Thyroid gland (tissue), 4 donors: Measurements from ENCODE around the gene B4GALNT4. TPM values are rescaled to one million over a fixed set of nuclear protein-coding genes. Genes with fewer than 3 reads are reported as not detected.

ENCODE experiments used
- DNase-seq, 2 donors: peaks; one replicate each; pipeline ENCODE4 v3.0.0-alpha.2; 2019
- H3K27ac ChIP-seq, 3 donors: fragments of 200-600 bp; sonication (generic); 1 replicate in 2 of 3; 2 replicates in 1 of 3; pipeline ENCODE4 v1.5.1; 2016 to 2019; ENCODE audit warnings: mild to moderate bottlenecking in 1 of 3, moderate library complexity in 1 of 3
- H3K27me3 ChIP-seq: fragments of 200-600 bp; sonication (generic); one replicate; pipeline ENCODE4 v1.5.1; 2019
- H3K36me3 ChIP-seq, 2 donors: fragments of 200-600 bp; sonication (generic); one replicate each; pipeline ENCODE4 v1.5.1; 2016 to 2019
- H3K4me1 ChIP-seq, 2 donors: fragments of 200-600 bp; sonication (generic); one replicate each; pipeline ENCODE4 v1.5.1; 2017 to 2019
- H3K4me3 ChIP-seq, 3 donors: fragments of 200-600 bp; sonication (generic); replicated peaks in 1 of 3; 1 replicate in 2 of 3; 2 replicates in 1 of 3; pipeline ENCODE4 v1.5.1; 2016; ENCODE audit warnings: mild to moderate bottlenecking in 1 of 3
- H3K9me3 ChIP-seq: fragments of 200-600 bp; sonication (generic); one replicate; pipeline ENCODE4 v1.5.1; 2017
- POLR2A ChIP-seq, 2 donors: fragments of 450-650 bp; IDR thresholded peaks; one replicate each; pipeline ENCODE4 v1.6.1; 2017; ENCODE audit warnings: antibody characterized with exemption in 2 of 2, mild to moderate bottlenecking in 2 of 2, moderate library complexity in 1 of 2
- WGBS, 2 donors: methylation state at CpG; one replicate each; pipeline ENCODE4 v1.1.5; 2017; 5-methylcytosine and 5-hydroxymethylcytosine counted together
- intact Hi-C: fragments of 100-400 bp; cut with DNase I; formaldehyde crosslinking; loops from one replicate; pipeline ENCODE4 v1.15.1; 2023
- total RNA-seq, 4 donors: library from RNA; depleted of rRNA; stranded (reverse); fragments of >200 nt; gene quantifications; one replicate each; pipeline ENCODE4 v1.2.3, GENCODE V29; 2016
- TF ChIP-seq, protein P1 (sequence below), 6 experiments: fragments of 200-600 bp in 3 of 6; fragments of 450-650 bp in 3 of 6; sonication (generic) in 3 of 6; IDR thresholded peaks; one replicate each; pipeline ENCODE4 v1.5.1; 2016 to 2019; ENCODE audit warnings: antibody characterized with exemption in 6 of 6, mild to moderate bottlenecking in 2 of 6, inconsistent platforms in 1 of 6, moderate library complexity in 1 of 6

The B4GALNT4 gene
- total RNA-seq, 4 donors from 2014 or later, result 0.98 to 1.2 TPM; not detected in 2

- Histone ChIP-seq H3K4me3 (no peak overlapping the region), H3K27ac (no peak overlapping the region), H3K36me3 (no peaks in the 10 kb centered on the region), H3K27me3 (no peaks in the 10 kb centered on the region), H3K4me1 (no peaks in the 10 kb centered on the region), H3K9me3 (no peaks in the 10 kb centered on the region)
- WGBS, 2 donors, result 92 to 93% methylated on average over 23 to 30 of the region's 35 CpGs
- no peak for TF ChIP-seq POLR2A (IDR thresholded peaks at IDR 0.05)
- TF ChIP-seq, protein P1, sequence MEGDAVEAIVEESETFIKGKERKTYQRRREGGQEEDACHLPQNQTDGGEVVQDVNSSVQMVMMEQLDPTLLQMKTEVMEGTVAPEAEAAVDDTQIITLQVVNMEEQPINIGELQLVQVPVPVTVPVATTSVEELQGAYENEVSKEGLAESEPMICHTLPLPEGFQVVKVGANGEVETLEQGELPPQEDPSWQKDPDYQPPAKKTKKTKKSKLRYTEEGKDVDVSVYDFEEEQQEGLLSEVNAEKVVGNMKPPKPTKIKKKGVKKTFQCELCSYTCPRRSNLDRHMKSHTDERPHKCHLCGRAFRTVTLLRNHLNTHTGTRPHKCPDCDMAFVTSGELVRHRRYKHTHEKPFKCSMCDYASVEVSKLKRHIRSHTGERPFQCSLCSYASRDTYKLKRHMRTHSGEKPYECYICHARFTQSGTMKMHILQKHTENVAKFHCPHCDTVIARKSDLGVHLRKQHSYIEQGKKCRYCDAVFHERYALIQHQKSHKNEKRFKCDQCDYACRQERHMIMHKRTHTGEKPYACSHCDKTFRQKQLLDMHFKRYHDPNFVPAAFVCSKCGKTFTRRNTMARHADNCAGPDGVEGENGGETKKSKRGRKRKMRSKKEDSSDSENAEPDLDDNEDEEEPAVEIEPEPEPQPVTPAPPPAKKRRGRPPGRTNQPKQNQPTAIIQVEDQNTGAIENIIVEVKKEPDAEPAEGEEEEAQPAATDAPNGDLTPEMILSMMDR (IDR thresholded peaks at IDR 0.05), result no peak
- DNase-seq, result no peak
- intact Hi-C loops, result no loop called here
These were observed 10.8 kb downstream of the B4GALNT4 start for GRCh38 chr11:380095-380480.

DNA sequence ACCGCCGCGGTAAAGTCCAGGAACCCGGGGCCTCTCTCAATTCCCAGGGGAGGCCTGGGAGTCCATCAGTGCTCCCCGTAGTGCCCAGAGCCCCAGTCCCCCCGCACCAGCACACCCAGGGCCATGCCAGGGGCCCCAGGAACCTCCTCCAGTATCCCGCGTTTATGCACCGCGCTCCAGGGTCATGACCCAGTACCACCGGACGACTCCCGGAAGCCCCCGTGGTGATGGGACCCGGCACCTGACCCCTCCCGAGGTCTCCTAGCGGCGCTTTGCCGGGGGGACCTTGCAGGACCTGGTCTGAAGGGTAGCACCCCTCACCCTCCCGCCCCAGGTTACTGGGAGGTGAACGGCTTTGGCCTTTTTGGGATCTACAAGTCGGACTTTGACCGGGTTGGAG, 11.2 kb downstream of the B4GALNT4 start:
- no peaks in the 10 kb centered on the region for H3K9me3 ChIP-seq
- intact Hi-C loops, result no loop called here
- DNase-seq, result no peak
- no peaks in the 10 kb centered on the region for H3K4me1 ChIP-seq
- no peaks in the 10 kb centered on the region for H3K36me3 ChIP-seq
- TF ChIP-seq POLR2A (IDR thresholded peaks at IDR 0.05), result no peak
- TF ChIP-seq, protein P1 (IDR thresholded peaks at IDR 0.05), result no peak
- WGBS, 2 donors, result 95 to 97% methylated on average over 21 to 23 of the region's 23 CpGs
- no peaks in the 10 kb centered on the region for H3K27me3 ChIP-seq
- H3K27ac ChIP-seq, result no peak overlapping the region
- H3K4me3 ChIP-seq, result no peak overlapping the region

DNA sequence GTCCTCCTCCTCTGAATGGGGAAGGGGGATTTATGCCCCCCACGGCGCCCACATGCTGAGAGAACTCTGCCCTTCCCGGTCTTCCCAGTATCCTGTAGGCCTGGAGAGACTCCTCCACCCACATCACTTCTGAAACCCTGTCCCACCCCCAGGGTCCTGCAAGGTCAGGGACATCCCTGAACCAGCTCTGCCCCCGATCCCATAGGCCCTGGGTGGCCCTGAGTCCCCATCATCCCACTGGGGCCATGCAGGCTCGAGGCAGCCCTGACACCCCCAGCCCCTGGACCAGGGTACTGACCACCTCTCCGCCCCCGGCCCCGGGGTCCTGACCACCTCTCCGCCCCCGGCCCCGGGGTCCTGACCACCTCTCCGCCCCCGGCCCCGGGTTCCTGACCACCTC, 11.7 kb downstream of the B4GALNT4 start:
- TF ChIP-seq, protein P1 (IDR thresholded peaks at IDR 0.05), result no peak
- TF ChIP-seq POLR2A (IDR thresholded peaks at IDR 0.05), result no peak
- whole genome bisulfite sequencing, 2 donors, result 90 to 93% methylated on average over 6 to 11 of the region's 14 CpGs
- intact Hi-C loops, result no loop called here
- Histone ChIP-seq H3K4me1 (no peaks in the 10 kb centered on the region), H3K4me3 (no peak overlapping the region), H3K9me3 (no peaks in the 10 kb centered on the region), H3K27me3 (no peaks in the 10 kb centered on the region), H3K27ac (no peak overlapping the region), H3K36me3 (no peaks in the 10 kb centered on the region)
- no peak for DNase-seq

GRCh38 chr11:381501-382072, 12.3 kb downstream of the B4GALNT4 start:
- Histone ChIP-seq H3K4me3 (no peak overlapping the region), H3K36me3 (no peaks in the 10 kb centered on the region), H3K27ac (no peak overlapping the region), H3K27me3 (no peaks in the 10 kb centered on the region), H3K9me3 (no peaks in the 10 kb centered on the region), H3K4me1 (no peaks in the 10 kb centered on the region)
- intact Hi-C loops, result no loop called here
- no peak for DNase-seq
- TF ChIP-seq, protein P1 (IDR thresholded peaks at IDR 0.05), result no peak
- TF ChIP-seq POLR2A (IDR thresholded peaks at IDR 0.05), result no peak
- 66 to 85% methylated on average over 12 to 15 of the region's 35 CpGs for WGBS, 2 donors

- Histone ChIP-seq H3K27me3 (no peaks in the 10 kb centered on the region), H3K36me3 (no peaks in the 10 kb centered on the region), H3K4me1 (no peaks in the 10 kb centered on the region), H3K9me3 (no peaks in the 10 kb centered on the region), H3K27ac (no peak overlapping the region), H3K4me3 (no peak overlapping the region)
- no peak for TF ChIP-seq POLR2A (IDR thresholded peaks at IDR 0.05)
- TF ChIP-seq, protein P1 (IDR thresholded peaks at IDR 0.05), result no peak
- 80 to 88% methylated on average over 11 of the region's 11 CpGs for WGBS, 2 donors
- intact Hi-C loops, result no loop called here
- no peak for DNase-seq
These were observed 12.9 kb downstream of the B4GALNT4 start for GRCh38 chr11:382081-382629.
